ENCODE data around the gene SERPINA9.

SERPINA9 gene

DNA sequence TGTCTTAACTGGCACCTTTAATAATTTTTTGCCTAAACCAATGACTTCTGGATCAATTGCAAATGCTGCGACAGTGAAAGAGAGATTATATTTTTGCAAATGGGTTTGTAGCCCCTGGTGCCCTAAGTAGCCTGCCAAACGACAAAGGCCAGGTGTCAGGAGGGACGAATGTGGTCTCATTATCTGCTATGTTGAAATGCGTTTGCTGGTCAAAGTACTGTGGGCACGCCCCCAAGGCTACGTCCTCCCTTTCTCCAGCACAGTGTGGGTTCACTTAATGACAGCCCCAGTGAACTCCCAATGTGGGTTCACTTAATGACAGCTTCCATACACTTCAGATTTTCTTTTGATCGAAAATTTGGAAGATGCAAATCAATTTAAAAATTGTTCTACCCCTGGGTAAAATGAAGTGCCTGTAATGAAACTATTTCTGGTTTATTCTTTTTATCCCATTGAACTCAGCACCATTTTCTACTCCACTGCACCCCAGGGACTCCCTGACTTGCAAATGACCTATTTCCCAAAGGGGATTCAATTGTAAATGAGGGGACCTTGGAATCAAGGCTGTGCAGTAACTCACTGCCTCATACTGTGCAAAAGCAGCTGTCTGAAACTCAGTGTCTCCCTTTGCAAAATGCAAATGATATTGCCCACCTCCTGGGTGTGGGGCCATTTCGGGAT lies 24.8 kb downstream of the SERPINA9 start:
- H3K27ac ChIP-seq (ENCODE audit: insufficient read depth, low read depth, low read length, poor library complexity, severe bottlenecking), result no peak overlapping the region

GRCh38 chr14:94450722-94451090 lies 25.3 kb downstream of the SERPINA9 start:
- Histone ChIP-seq H3K4me3 (ENCODE audit: insufficient read depth, low read depth, low read length) (no peak overlapping the region), H3K36me3 (ENCODE audit: control insufficient read depth, insufficient read depth, low read length) (no peaks in the 10 kb centered on the region), H3K4me1 (ENCODE audit: control insufficient read depth, insufficient read depth, low read length) (peaks cover 21% of the 10 kb centered on the region), H3K27ac (ENCODE audit: insufficient read depth, low read depth, low read length, poor library complexity, severe bottlenecking) (no peak overlapping the region), H3K9me3 (ENCODE audit: control insufficient read depth, low read length) (no peaks in the 10 kb centered on the region), H3K27me3 (ENCODE audit: control insufficient read depth, insufficient read depth, low read length, poor library complexity, severe bottlenecking) (no peaks in the 10 kb centered on the region)
- 75 to 77% methylated on average over 3 of the region's 3 CpGs for WGBS, 2 experiments

More for the DNA sequence above, 24.8 kb downstream of the SERPINA9 start:
- Histone ChIP-seq H3K4me3 (ENCODE audit: insufficient read depth, low read depth, low read length) (no peak overlapping the region), H3K9me3 (ENCODE audit: control insufficient read depth, low read length) (no peaks in the 10 kb centered on the region), H3K27me3 (ENCODE audit: control insufficient read depth, insufficient read depth, low read length, poor library complexity, severe bottlenecking) (no peaks in the 10 kb centered on the region), H3K36me3 (ENCODE audit: control insufficient read depth, insufficient read depth, low read length) (no peaks in the 10 kb centered on the region), H3K4me1 (ENCODE audit: control insufficient read depth, insufficient read depth, low read length) (peaks cover 21% of the 10 kb centered on the region)
- 8 to 18% methylated on average over 8 of the region's 8 CpGs for WGBS, 2 experiments

GRCh38 chr14:94449930-94450329 lies 26.1 kb downstream of the SERPINA9 start:
- Histone ChIP-seq H3K27ac (ENCODE audit: insufficient read depth, low read depth, low read length, poor library complexity, severe bottlenecking) (no peak overlapping the region), H3K27me3 (ENCODE audit: control insufficient read depth, insufficient read depth, low read length, poor library complexity, severe bottlenecking) (no peaks in the 10 kb centered on the region), H3K4me1 (ENCODE audit: control insufficient read depth, insufficient read depth, low read length) (peaks cover 21% of the 10 kb centered on the region), H3K36me3 (ENCODE audit: control insufficient read depth, insufficient read depth, low read length) (no peaks in the 10 kb centered on the region), H3K9me3 (ENCODE audit: control insufficient read depth, low read length) (no peaks in the 10 kb centered on the region), H3K4me3 (ENCODE audit: insufficient read depth, low read depth, low read length) (no peak overlapping the region)
- 94 to 97% methylated on average over 6 of the region's 6 CpGs for WGBS, 2 experiments

- Histone ChIP-seq H3K9me3 (ENCODE audit: control insufficient read depth, low read length) (no peaks in the 10 kb centered on the region), H3K4me1 (ENCODE audit: control insufficient read depth, insufficient read depth, low read length) (peaks cover 21% of the 10 kb centered on the region), H3K27ac (ENCODE audit: insufficient read depth, low read depth, low read length, poor library complexity, severe bottlenecking) (no peak overlapping the region), H3K4me3 (ENCODE audit: insufficient read depth, low read depth, low read length) (no peak overlapping the region), H3K36me3 (ENCODE audit: control insufficient read depth, insufficient read depth, low read length) (no peaks in the 10 kb centered on the region), H3K27me3 (ENCODE audit: control insufficient read depth, insufficient read depth, low read length, poor library complexity, severe bottlenecking) (no peaks in the 10 kb centered on the region)
- 94% methylated on average over 14 of the region's 14 CpGs for WGBS, 2 experiments
These were observed 27.8 kb downstream of the SERPINA9 start for GRCh38 chr14:94448071-94448808.

DNA sequence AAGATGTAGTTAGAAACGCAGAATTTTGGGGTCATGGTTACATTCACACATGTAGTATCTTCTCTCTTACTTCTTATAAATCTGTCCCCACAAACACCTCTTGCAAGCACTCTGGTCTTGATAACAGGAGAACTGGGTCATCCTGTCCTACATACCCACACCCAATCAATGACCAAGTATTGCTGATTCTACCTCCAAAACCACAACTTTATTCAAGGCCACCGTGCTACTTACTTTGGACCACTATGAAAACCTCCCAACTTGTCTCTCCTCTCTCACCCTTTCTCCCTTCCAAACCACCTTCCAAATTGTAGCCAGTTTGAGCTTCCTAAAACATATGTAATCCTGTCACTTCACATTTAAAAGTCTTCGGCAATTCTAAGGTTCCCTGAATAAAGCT lies 28.8 kb downstream of the SERPINA9 start:
- Histone ChIP-seq H3K4me1 (ENCODE audit: control insufficient read depth, insufficient read depth, low read length) (peaks cover 15% of the 10 kb centered on the region), H3K9me3 (ENCODE audit: control insufficient read depth, low read length) (no peaks in the 10 kb centered on the region), H3K4me3 (ENCODE audit: insufficient read depth, low read depth, low read length) (no peak overlapping the region), H3K36me3 (ENCODE audit: control insufficient read depth, insufficient read depth, low read length) (no peaks in the 10 kb centered on the region), H3K27me3 (ENCODE audit: control insufficient read depth, insufficient read depth, low read length, poor library complexity, severe bottlenecking) (no peaks in the 10 kb centered on the region), H3K27ac (ENCODE audit: insufficient read depth, low read depth, low read length, poor library complexity, severe bottlenecking) (no peak overlapping the region)
- WGBS, 2 experiments, result 86% methylated on average over 3 of the region's 3 CpGs

DNA sequence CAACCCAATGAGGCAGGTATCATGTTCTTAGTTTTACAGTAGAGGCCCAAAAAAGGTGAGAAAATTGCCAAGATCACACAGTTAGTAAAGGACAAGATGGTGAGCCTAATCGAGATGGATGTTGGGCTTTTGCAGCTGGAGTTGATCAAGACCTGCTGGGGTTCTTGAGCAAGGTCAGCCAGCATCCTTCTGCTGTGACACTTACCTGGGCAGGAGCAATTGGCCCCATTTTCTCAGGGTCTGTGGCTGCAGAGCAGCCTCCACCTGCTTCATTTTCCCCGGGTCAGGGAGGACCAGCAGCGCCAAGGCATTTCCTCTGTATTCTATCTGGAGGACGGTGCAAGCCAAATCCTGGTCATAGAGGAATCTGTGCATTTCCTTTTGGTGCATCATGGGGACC lies 29.9 kb downstream of the SERPINA9 start:
- no peaks in the 10 kb centered on the region for H3K36me3 ChIP-seq (ENCODE audit: control insufficient read depth, insufficient read depth, low read length)
- H3K4me1 ChIP-seq (ENCODE audit: control insufficient read depth, insufficient read depth, low read length), result peaks cover 5% of the 10 kb centered on the region
- no peak overlapping the region for H3K4me3 ChIP-seq (ENCODE audit: insufficient read depth, low read depth, low read length)
- 82 to 87% methylated on average over 4 of the region's 4 CpGs for WGBS, 2 experiments
- H3K27ac ChIP-seq (ENCODE audit: insufficient read depth, low read depth, low read length, poor library complexity, severe bottlenecking), result no peak overlapping the region
- no peaks in the 10 kb centered on the region for H3K9me3 ChIP-seq (ENCODE audit: control insufficient read depth, low read length)
- H3K27me3 ChIP-seq (ENCODE audit: control insufficient read depth, insufficient read depth, low read length, poor library complexity, severe bottlenecking), result no peaks in the 10 kb centered on the region

DNA sequence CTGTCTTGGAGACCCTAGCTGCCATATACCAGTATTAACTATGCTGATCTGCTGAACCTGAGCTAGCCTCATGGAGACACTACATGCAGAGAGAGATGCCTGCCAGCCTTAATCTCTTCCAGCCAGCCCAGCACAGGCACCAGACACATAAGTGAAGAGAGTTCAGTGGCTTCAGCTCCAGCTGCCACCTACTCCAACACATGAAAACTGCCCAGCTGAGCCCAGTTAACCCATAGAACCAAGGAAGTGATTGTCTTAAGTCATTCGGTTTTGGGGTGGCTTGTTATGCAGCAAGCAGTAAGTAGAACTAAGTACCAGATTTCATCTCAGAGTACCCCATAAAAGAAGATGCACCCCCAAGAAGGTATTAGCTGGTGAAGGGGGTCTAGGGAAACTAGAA lies 31.0 kb downstream of the SERPINA9 start:
- Histone ChIP-seq H3K36me3 (ENCODE audit: control insufficient read depth, insufficient read depth, low read length) (no peaks in the 10 kb centered on the region), H3K9me3 (ENCODE audit: control insufficient read depth, low read length) (no peaks in the 10 kb centered on the region), H3K4me1 (ENCODE audit: control insufficient read depth, insufficient read depth, low read length) (no peaks in the 10 kb centered on the region), H3K27ac (ENCODE audit: insufficient read depth, low read depth, low read length, poor library complexity, severe bottlenecking) (no peak overlapping the region), H3K27me3 (ENCODE audit: control insufficient read depth, insufficient read depth, low read length, poor library complexity, severe bottlenecking) (no peaks in the 10 kb centered on the region), H3K4me3 (ENCODE audit: insufficient read depth, low read depth, low read length) (no peak overlapping the region)
- WGBS, 2 experiments, result 100% methylated on average over 1 of the region's 1 CpG; no CpG with 5 or more reads in 1 of the 2 experiments

DNA sequence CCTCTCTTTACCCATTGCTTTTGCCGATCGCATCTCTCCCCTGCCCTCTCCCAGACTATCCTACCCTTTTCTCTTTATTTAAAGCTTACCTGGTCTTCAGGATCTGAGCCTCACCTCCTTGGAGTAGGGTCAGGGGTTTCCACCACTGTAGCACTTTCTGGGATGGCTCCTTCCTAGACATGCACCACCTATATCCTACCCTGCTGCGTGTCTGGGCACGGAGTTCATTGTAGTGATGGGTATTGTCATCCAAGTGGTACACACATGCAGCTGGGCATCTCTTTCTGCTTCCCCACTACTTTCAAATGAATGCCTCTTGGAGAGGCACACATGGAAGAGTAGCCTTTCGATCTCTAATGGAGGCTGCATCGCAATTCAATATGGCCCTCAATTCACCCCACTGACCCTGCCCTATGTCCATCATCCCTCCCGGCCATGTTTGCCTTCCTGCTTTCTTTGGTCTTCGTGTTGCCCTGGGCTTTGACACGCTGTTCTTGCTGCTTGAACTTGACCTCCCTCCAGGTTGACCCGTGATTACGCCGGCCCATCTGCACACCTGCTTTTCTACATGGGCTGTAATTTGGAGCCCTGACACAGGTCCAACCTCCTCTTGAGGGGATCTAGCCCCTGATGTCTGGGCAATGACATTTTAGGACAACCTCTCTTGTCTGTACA lies 34.3 kb downstream of the SERPINA9 start:
- no peak overlapping the region for H3K27ac ChIP-seq (ENCODE audit: insufficient read depth, low read depth, low read length, poor library complexity, severe bottlenecking)
- H3K27me3 ChIP-seq (ENCODE audit: control insufficient read depth, insufficient read depth, low read length, poor library complexity, severe bottlenecking), result no peaks in the 10 kb centered on the region
- no peaks in the 10 kb centered on the region for H3K36me3 ChIP-seq (ENCODE audit: control insufficient read depth, insufficient read depth, low read length)
- 95% methylated on average over 12 of the region's 12 CpGs for WGBS, 2 experiments
- H3K4me3 ChIP-seq (ENCODE audit: insufficient read depth, low read depth, low read length), result no peak overlapping the region
- H3K4me1 ChIP-seq (ENCODE audit: control insufficient read depth, insufficient read depth, low read length), result no peaks in the 10 kb centered on the region
- H3K9me3 ChIP-seq (ENCODE audit: control insufficient read depth, low read length), result no peaks in the 10 kb centered on the region

GRCh38 chr14:94441130-94441529 lies 34.9 kb downstream of the SERPINA9 start:
- Histone ChIP-seq H3K9me3 (ENCODE audit: control insufficient read depth, low read length) (no peaks in the 10 kb centered on the region), H3K27me3 (ENCODE audit: control insufficient read depth, insufficient read depth, low read length, poor library complexity, severe bottlenecking) (no peaks in the 10 kb centered on the region), H3K4me3 (ENCODE audit: insufficient read depth, low read depth, low read length) (no peak overlapping the region), H3K4me1 (ENCODE audit: control insufficient read depth, insufficient read depth, low read length) (no peaks in the 10 kb centered on the region), H3K27ac (ENCODE audit: insufficient read depth, low read depth, low read length, poor library complexity, severe bottlenecking) (no peak overlapping the region), H3K36me3 (ENCODE audit: control insufficient read depth, insufficient read depth, low read length) (no peaks in the 10 kb centered on the region)
- WGBS, 2 experiments, result 95 to 96% methylated on average over 4 of the region's 4 CpGs

GRCh38 chr14:94439453-94440057 lies 36.4 kb downstream of the SERPINA9 start:
- Histone ChIP-seq H3K4me1 (ENCODE audit: control insufficient read depth, insufficient read depth, low read length) (no peaks in the 10 kb centered on the region), H3K27me3 (ENCODE audit: control insufficient read depth, insufficient read depth, low read length, poor library complexity, severe bottlenecking) (no peaks in the 10 kb centered on the region), H3K27ac (ENCODE audit: insufficient read depth, low read depth, low read length, poor library complexity, severe bottlenecking) (no peak overlapping the region), H3K9me3 (ENCODE audit: control insufficient read depth, low read length) (no peaks in the 10 kb centered on the region), H3K4me3 (ENCODE audit: insufficient read depth, low read depth, low read length) (no peak overlapping the region), H3K36me3 (ENCODE audit: control insufficient read depth, insufficient read depth, low read length) (no peaks in the 10 kb centered on the region)
- 88% methylated on average over 5 of the region's 5 CpGs for WGBS, 2 experiments
